ENCODE results near the gene MTRFR.

Gene MTRFR

GRCh38 chr12:123264642-123265041 is 31.4 kb downstream of the MTRFR start:
- Histone ChIP-seq H3K4me2 (ENCODE audit: low read depth, low read length, poor library complexity, severe bottlenecking) (no peak overlapping the region), H3K9ac (ENCODE audit: low read depth, low read length, poor library complexity, severe bottlenecking) (no peak overlapping the region), H3K27me3 (ENCODE audit: insufficient read depth, low read length, poor library complexity, severe bottlenecking) (no peaks in the 10 kb centered on the region), H3K4me3 (ENCODE audit: low read length, poor library complexity, severe bottlenecking) (no peak overlapping the region), H3K4me1 (ENCODE audit: insufficient read depth, low read length, poor library complexity, severe bottlenecking) (peaks cover 18% of the 10 kb centered on the region), H3K9me3 (ENCODE audit: insufficient read depth, low read depth, low read length) (no peaks in the 10 kb centered on the region), H3K79me2 (ENCODE audit: insufficient read depth, low read length) (peaks cover 52% of the 10 kb centered on the region; the same call in 1 of the 2 replicates), H3K36me3 (ENCODE audit: insufficient read depth, low read length) (peaks cover 35% of the 10 kb centered on the region; the same call in 1 of the 2 replicates), H4K20me1 (ENCODE audit: insufficient read depth, low read length, poor library complexity, severe bottlenecking) (peaks cover 6% of the 10 kb centered on the region), H3K9me2 (replicated peaks; ENCODE audit: low read depth, low read length) (no peaks in the 10 kb centered on the region), H3F3A (ENCODE audit: low read depth) (0 out of 2 replicates have a peak, but pooled peaks cover 6% of the 10 kb centered on the region), H2AFZ (ENCODE audit: low read length) (no peak overlapping the region)
- TF ChIP-seq CTCF (conservative IDR thresholded peaks at IDR 0.05; ENCODE audit: low read length) (peak; percentile 57), EZH2phosphoT487 (IDR thresholded peaks at IDR 0.05; ENCODE audit: borderline replicate concordance) (no peak)

DNA sequence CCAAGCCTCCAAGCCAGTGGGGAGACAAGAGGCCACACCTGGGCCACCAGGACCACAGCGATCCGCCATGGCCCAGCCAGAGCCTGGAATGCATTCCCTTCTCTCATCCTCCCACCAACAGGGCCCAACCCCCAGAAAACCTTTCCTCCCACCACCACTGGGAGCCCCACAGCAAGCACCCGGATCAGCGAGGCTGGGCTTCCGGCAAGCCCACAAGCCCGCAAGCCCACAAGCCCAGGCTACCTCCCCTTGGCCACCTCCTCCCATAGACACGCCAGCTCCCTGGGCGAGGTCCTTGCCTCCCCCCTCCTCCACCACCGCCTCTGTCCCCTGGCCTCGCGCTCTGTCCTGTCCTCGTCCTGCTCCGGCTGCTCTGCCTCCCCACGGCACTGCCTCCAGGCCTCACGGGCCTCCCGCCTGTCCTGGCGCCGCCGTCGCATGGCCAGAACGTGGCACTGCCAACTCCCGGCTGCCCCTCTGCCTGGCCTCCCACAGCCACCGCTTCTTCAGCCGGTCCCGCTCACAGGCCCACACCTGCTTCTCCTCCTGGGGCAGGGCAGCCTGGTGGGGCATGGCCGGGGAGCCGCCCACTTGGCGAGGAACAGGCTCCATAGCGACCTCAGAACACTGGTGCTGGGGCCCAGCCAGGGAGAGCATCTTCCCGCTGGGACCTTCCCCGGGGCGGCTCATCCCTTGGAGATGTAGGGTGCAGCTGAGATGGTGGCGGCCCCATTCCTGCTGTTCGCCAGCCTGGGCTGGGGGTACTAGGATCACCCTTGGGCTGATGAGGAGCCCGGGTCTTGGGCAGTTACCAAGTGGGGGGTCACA is 32.8 kb downstream of the MTRFR start:
- no peak overlapping the region for H3K4me2 ChIP-seq (ENCODE audit: low read depth, low read length, poor library complexity, severe bottlenecking)
- no peaks in the 10 kb centered on the region for H3K9me3 ChIP-seq (ENCODE audit: insufficient read depth, low read depth, low read length)
- 0 out of 2 replicates have a peak, but pooled peaks cover 6% of the 10 kb centered on the region for H3F3A ChIP-seq (ENCODE audit: low read depth)
- no peak overlapping the region for H3K4me3 ChIP-seq (ENCODE audit: low read length, poor library complexity, severe bottlenecking)
- no peak overlapping the region for H3K9ac ChIP-seq (ENCODE audit: low read depth, low read length, poor library complexity, severe bottlenecking)
- peaks cover 25% of the 10 kb centered on the region for H3K4me1 ChIP-seq (ENCODE audit: insufficient read depth, low read length, poor library complexity, severe bottlenecking)
- H3K9me2 ChIP-seq (replicated peaks; ENCODE audit: low read depth, low read length): no peaks in the 10 kb centered on the region
- no peaks in the 10 kb centered on the region for H3K27me3 ChIP-seq (ENCODE audit: insufficient read depth, low read length, poor library complexity, severe bottlenecking)
- H2AFZ ChIP-seq (ENCODE audit: low read length): no peak overlapping the region
- TF ChIP-seq CTCF (conservative IDR thresholded peaks at IDR 0.05; ENCODE audit: low read length): no peak
- no peak for TF ChIP-seq EZH2phosphoT487 (IDR thresholded peaks at IDR 0.05; ENCODE audit: borderline replicate concordance)
- H4K20me1 ChIP-seq (ENCODE audit: insufficient read depth, low read length, poor library complexity, severe bottlenecking): peaks cover 6% of the 10 kb centered on the region
- H3K79me2 ChIP-seq (ENCODE audit: insufficient read depth, low read length): peaks cover 65% of the 10 kb centered on the region
- H3K36me3 ChIP-seq (ENCODE audit: insufficient read depth, low read length): peaks cover 20% of the 10 kb centered on the region; the same call in 1 of the 2 replicates

- TF ChIP-seq EZH2phosphoT487 (IDR thresholded peaks at IDR 0.05; ENCODE audit: borderline replicate concordance): no peak
- TF ChIP-seq CTCF (conservative IDR thresholded peaks at IDR 0.05; ENCODE audit: low read length): no peak
- 0 out of 2 replicates have a peak, but pooled peaks cover 6% of the 10 kb centered on the region for H3F3A ChIP-seq (ENCODE audit: low read depth)
- no peak overlapping the region for H3K9ac ChIP-seq (ENCODE audit: low read depth, low read length, poor library complexity, severe bottlenecking)
- H4K20me1 ChIP-seq (ENCODE audit: insufficient read depth, low read length, poor library complexity, severe bottlenecking): peaks cover 6% of the 10 kb centered on the region
- peaks cover 13% of the 10 kb centered on the region; the same call in 1 of the 2 replicates for H3K36me3 ChIP-seq (ENCODE audit: insufficient read depth, low read length)
- H3K4me1 ChIP-seq (ENCODE audit: insufficient read depth, low read length, poor library complexity, severe bottlenecking): peaks cover 25% of the 10 kb centered on the region
- H3K4me3 ChIP-seq (ENCODE audit: low read length, poor library complexity, severe bottlenecking): no peak overlapping the region
- no peaks in the 10 kb centered on the region for H3K9me3 ChIP-seq (ENCODE audit: insufficient read depth, low read depth, low read length)
- H3K27me3 ChIP-seq (ENCODE audit: insufficient read depth, low read length, poor library complexity, severe bottlenecking): no peaks in the 10 kb centered on the region
- H3K9me2 ChIP-seq (replicated peaks; ENCODE audit: low read depth, low read length): no peaks in the 10 kb centered on the region
- no peak overlapping the region for H2AFZ ChIP-seq (ENCODE audit: low read length)
- H3K79me2 ChIP-seq (ENCODE audit: insufficient read depth, low read length): peaks cover 61% of the 10 kb centered on the region
- peak overlapping the region; percentile 90 for H3K4me2 ChIP-seq (ENCODE audit: low read depth, low read length, poor library complexity, severe bottlenecking)
These were observed 33.5 kb downstream of the MTRFR start for GRCh38 chr12:123266679-123267277.
